ENCODE data around the gene NR0B2.
A peak's percentile ranks its signal among the peaks of the same experiment; 100 is the strongest.

Gene NR0B2

GRCh38 chr1:26910343-26911160, 3.2 kb downstream of the NR0B2 start:
- DNase-seq (ENCODE audit: low read depth), result no peak
- TF ChIP-seq, protein P1, sequence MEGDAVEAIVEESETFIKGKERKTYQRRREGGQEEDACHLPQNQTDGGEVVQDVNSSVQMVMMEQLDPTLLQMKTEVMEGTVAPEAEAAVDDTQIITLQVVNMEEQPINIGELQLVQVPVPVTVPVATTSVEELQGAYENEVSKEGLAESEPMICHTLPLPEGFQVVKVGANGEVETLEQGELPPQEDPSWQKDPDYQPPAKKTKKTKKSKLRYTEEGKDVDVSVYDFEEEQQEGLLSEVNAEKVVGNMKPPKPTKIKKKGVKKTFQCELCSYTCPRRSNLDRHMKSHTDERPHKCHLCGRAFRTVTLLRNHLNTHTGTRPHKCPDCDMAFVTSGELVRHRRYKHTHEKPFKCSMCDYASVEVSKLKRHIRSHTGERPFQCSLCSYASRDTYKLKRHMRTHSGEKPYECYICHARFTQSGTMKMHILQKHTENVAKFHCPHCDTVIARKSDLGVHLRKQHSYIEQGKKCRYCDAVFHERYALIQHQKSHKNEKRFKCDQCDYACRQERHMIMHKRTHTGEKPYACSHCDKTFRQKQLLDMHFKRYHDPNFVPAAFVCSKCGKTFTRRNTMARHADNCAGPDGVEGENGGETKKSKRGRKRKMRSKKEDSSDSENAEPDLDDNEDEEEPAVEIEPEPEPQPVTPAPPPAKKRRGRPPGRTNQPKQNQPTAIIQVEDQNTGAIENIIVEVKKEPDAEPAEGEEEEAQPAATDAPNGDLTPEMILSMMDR (conservative IDR thresholded peaks at IDR 0.05; ENCODE audit: control insufficient read depth, insufficient read depth, low read depth, low read length), result no peak

GRCh38 chr1:26909951-26910342, 3.8 kb downstream of the NR0B2 start:
- TF ChIP-seq, protein P1 (conservative IDR thresholded peaks at IDR 0.05; ENCODE audit: control insufficient read depth, insufficient read depth, low read depth, low read length), result no peak
- no peak overlapping the region for H3K4me3 ChIP-seq (ENCODE audit: control insufficient read depth, low read depth, low read length)

More at GRCh38 chr1:26910343-26911160, 3.2 kb downstream of the NR0B2 start:
- H3K4me3 ChIP-seq (ENCODE audit: control insufficient read depth, low read depth, low read length), result no peak overlapping the region

DNA sequence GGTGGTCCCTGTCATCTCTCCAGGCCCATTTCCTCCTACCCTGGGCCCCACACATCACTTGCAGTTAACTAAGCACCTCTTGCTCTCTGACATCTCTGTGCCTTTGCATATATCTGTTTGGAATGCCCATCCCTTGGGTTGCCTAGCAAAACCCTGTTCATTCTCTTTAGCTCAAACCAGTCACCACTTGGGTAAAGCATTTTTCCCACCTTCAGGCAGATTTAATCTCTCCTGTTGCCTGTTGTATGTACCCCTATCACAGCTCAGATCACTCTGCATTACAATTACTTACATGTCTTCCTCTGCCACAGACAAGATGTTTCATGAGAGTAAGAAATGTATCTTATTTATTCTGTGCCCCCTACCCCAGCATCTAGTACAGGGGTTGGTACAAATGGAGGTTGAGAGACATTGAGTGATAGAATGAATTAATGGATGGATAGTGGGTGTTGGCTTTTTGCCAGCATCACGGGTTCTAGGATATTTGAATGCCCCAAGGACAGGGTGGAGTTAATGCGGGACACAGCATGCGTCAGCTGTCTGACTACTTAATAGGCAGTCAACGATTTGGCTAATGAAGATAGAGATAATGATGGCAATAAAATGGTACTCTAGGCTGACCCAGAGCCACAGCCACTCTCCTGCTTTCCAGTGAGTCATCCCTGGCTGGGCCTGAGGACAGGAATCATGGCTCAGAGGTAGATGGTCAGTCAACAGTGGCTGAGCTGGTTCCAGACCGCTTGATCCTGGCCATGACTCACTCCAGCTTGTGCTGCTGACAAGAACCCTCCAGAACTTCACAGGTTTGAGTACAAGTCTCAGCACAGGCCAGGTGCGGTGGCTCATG, 6.5 kb downstream of the NR0B2 start:
- no peak overlapping the region for H3K4me3 ChIP-seq (ENCODE audit: control insufficient read depth, low read depth, low read length)
- TF ChIP-seq, protein P1 (conservative IDR thresholded peaks at IDR 0.05; ENCODE audit: control insufficient read depth, insufficient read depth, low read depth, low read length), result no peak
- peak; percentile 96 for DNase-seq (ENCODE audit: low read depth)

More at GRCh38 chr1:26909951-26910342, 3.8 kb downstream of the NR0B2 start:
- no peak for DNase-seq (ENCODE audit: low read depth)

GRCh38 chr1:26900815-26901511, 12.8 kb downstream of the NR0B2 start:
- TF ChIP-seq, protein P1 (conservative IDR thresholded peaks at IDR 0.05; ENCODE audit: control insufficient read depth, insufficient read depth, low read depth, low read length), result no peak
- H3K4me3 ChIP-seq (ENCODE audit: control insufficient read depth, low read depth, low read length), result peak overlapping the region; percentile 83
- DNase-seq (ENCODE audit: low read depth), result no peak

DNA sequence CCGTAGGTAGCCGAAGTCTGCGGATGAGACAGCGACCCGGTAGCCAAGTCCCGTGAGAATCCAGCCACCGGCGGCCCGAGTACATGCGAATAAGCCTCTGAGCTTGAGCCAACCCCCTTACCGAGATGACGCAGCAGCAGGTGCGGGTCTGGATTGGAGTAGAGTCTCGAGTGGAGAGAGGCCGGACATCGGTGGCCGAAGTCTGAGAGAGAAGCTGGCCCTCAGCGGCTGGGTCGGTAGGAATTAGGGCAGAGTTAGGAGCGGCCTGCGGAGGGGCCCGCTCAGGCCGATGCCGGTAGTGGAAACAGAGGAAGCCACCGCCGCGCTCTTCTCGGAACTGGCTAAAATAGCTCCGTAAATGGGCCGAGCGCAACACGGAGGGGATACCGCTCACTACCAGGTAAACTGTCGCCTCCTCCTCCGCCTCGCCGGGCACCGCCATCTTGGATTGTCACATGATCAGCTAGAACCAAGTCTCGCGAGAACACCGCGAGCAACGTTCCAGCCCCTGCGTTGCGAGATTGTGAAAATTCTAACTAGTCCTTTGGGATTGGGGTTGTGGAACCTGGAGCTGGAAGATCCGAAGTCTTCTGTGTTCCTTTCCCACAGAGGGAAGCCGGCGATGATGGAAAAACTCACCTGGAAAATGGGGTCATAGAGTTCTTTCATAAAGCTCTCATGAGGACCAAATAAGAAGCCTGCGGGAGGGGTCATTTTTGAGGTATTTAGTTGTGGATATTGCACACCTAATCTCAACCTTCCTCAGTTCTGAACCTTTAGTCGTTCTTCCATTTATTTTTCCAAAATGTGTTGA, 13.6 kb downstream of the NR0B2 start, which contains the start of gene GPATCH3:
GPATCH3 (minus strand) TSS at position 467 of the 814 bp plus-strand sequence; CDS start at position 442, 25 bp downstream.
- peak; percentile 96 for DNase-seq (ENCODE audit: low read depth)
- H3K4me3 ChIP-seq (ENCODE audit: control insufficient read depth, low read depth, low read length), result peak within 1 kb of the TSS; percentile 83
- TF ChIP-seq, protein P1 (conservative IDR thresholded peaks at IDR 0.05; ENCODE audit: control insufficient read depth, insufficient read depth, low read depth, low read length), result no peak

All from fibroblast of mammary gland (primary cell).